Neuronal stem cell (in vitro differentiated cells): Measurements from ENCODE around the gene CLCN6.

Source experiments
- DNase-seq: peaks from one replicate; pipeline ENCODE4 v3.0.0-alpha.2; 2013; ENCODE audit warnings: low spot score
- H2AFZ ChIP-seq: one replicate; pipeline ENCODE4 v1.6.1; 2013; ENCODE audit warnings: mild to moderate bottlenecking, low read length, inconsistent platforms
- H2AK5ac ChIP-seq: 2 replicates; pipeline ENCODE4 v1.6.1; 2013; ENCODE audit warnings: low read depth, mild to moderate bottlenecking, inconsistent platforms, low read length, moderate library complexity, mixed read lengths
- H2BK120ac ChIP-seq: 2 replicates; pipeline ENCODE4 v1.6.1; 2013; ENCODE audit warnings: low read depth, mild to moderate bottlenecking, inconsistent platforms, low read length, moderate library complexity, mixed read lengths
- H2BK12ac ChIP-seq: one replicate; pipeline ENCODE4 v1.6.1; 2013; ENCODE audit warnings: low read length, inconsistent platforms
- H2BK15ac ChIP-seq: 2 replicates; pipeline ENCODE4 v1.6.1; 2013; ENCODE audit warnings: mild to moderate bottlenecking, low read length, inconsistent platforms, mixed read lengths
- H2BK5ac ChIP-seq: one replicate; pipeline ENCODE4 v1.6.1; 2013; ENCODE audit warnings: inconsistent platforms, mild to moderate bottlenecking, low read length, moderate library complexity
- H3K14ac ChIP-seq: one replicate; pipeline ENCODE4 v1.6.1; 2013; ENCODE audit warnings: low read length, inconsistent platforms
- H3K18ac ChIP-seq: 2 replicates; pipeline ENCODE4 v1.6.1; 2013; ENCODE audit warnings: low read length, inconsistent platforms
- H3K23ac ChIP-seq: 2 replicates; pipeline ENCODE4 v1.6.1; 2013; ENCODE audit warnings: low read depth, mild to moderate bottlenecking, mixed read lengths, low read length, inconsistent platforms; ENCODE audit not compliant: poor library complexity
- H3K27ac ChIP-seq: replicated peaks from 3 replicates; pipeline ENCODE4 v1.5.1; 2013; ENCODE audit warnings: low read length, inconsistent platforms
- H3K27me3 ChIP-seq, 3 experiments: 2 replicates each; pipeline ENCODE4 v1.6.1; 2013; ENCODE audit warnings: low read length in 3 of 3, mild to moderate bottlenecking in 2 of 3, inconsistent platforms in 1 of 3, low read depth in 1 of 3, mixed read lengths in 1 of 3, moderate library complexity in 1 of 3; ENCODE audit not compliant: control insufficient read depth in 3 of 3, insufficient read depth in 3 of 3
- H3K36me3 ChIP-seq, 2 donors: replicated peaks in 1 of 2; 2 replicates each; pipeline ENCODE4 v1.6.1; 2013; ENCODE audit warnings: low read length in 2 of 2; ENCODE audit not compliant: control insufficient read depth in 2 of 2, insufficient read depth in 2 of 2
- H3K4ac ChIP-seq: 2 replicates; pipeline ENCODE4 v1.6.1; 2013; ENCODE audit warnings: inconsistent platforms, mild to moderate bottlenecking, low read length, moderate library complexity
- H3K4me1 ChIP-seq, 2 donors: 1 replicate in 1 of 2; 2 replicates in 1 of 2; pipeline ENCODE4 v1.6.1; 2013; ENCODE audit warnings: low read length in 2 of 2, low read depth in 1 of 2; ENCODE audit not compliant: control insufficient read depth in 2 of 2, insufficient read depth in 1 of 2
- H3K4me2 ChIP-seq: one replicate; pipeline ENCODE4 v1.6.1; 2013; ENCODE audit warnings: mild to moderate bottlenecking, low read length, inconsistent platforms; ENCODE audit not compliant: insufficient read depth, poor library complexity, severe bottlenecking
- H3K4me3 ChIP-seq, 2 donors: 2 replicates each; pipeline ENCODE4 v1.5.1; 2013; ENCODE audit warnings: low read length in 2 of 2, mild to moderate bottlenecking in 2 of 2, inconsistent platforms in 1 of 2, moderate library complexity in 1 of 2
- H3K79me1 ChIP-seq: one replicate; pipeline ENCODE4 v1.6.1; 2013; ENCODE audit warnings: low read depth, mild to moderate bottlenecking, inconsistent platforms, low read length, moderate library complexity
- H3K9ac ChIP-seq: one replicate; pipeline ENCODE4 v1.6.1; 2013; ENCODE audit warnings: mild to moderate bottlenecking, low read depth, low read length, inconsistent platforms; ENCODE audit not compliant: poor library complexity
- H3K9me3 ChIP-seq, 2 donors: replicated peaks in 1 of 2; 2 replicates each; pipeline versions ENCODE3 to v1.6.1; 2013; ENCODE audit warnings: low read length in 2 of 2, mild to moderate bottlenecking in 2 of 2, inconsistent platforms in 1 of 2, low read depth in 1 of 2, mixed read lengths in 1 of 2, moderate library complexity in 1 of 2; ENCODE audit not compliant: control insufficient read depth in 2 of 2, insufficient read depth in 1 of 2
- H4K8ac ChIP-seq: one replicate; pipeline ENCODE4 v1.6.1; 2013; ENCODE audit warnings: low read depth, mild to moderate bottlenecking, inconsistent platforms, low read length, moderate library complexity
- H4K91ac ChIP-seq: one replicate; pipeline ENCODE4 v1.6.1; 2013; ENCODE audit warnings: low read length, low read depth, mild to moderate bottlenecking, inconsistent platforms; ENCODE audit not compliant: poor library complexity
- WGBS, 2 donors: extraction: QIAGEN DNeasy Blood & Tissue Kit; methylation state at CpG; one replicate each; pipeline ENCODE4 v1.1.7; 2013; ENCODE audit warnings: missing lambda C conversion rate in 2 of 2, mixed read lengths in 1 of 2; ENCODE audit not compliant: insufficient read length in 2 of 2, insufficient replicate concordance in 1 of 2; ENCODE audit errors: extremely low coverage in 2 of 2; 5-methylcytosine and 5-hydroxymethylcytosine counted together

The CLCN6 gene

DNA sequence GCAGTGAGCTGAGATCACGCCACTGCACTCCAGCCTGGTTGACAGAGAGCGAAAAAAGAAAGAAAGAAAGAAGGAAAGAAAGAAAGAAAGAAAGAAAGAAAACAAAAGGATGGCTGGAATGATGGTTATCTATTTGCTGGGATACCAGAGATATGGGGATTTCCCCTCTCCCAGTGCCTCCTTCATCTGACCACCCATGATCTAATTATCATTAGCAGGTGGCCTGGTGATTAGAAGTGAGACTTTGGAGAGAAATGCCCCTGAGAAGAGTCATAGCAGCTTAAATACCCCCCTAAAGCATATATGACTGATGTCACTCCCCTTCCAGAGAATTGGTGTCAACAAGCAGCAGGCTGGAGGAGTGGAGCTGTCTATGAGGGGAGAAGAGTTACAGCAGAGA, 54.1 kb downstream of the CLCN6 start:
- H3K27ac ChIP-seq: no peak overlapping the region

GRCh38 chr1:11860587-11860986, 54.6 kb downstream of the CLCN6 start:
- Histone ChIP-seq H3K79me1 (no peaks in the 10 kb centered on the region), H2BK5ac (no peak overlapping the region), H3K18ac (no peak overlapping the region), H3K27ac (no peak overlapping the region), H3K9me3 (no peaks in the 10 kb centered on the region), H2BK120ac (no peak overlapping the region), H3K4ac (no peak overlapping the region), H4K8ac (no peak overlapping the region), H3K14ac (no peak overlapping the region), H3K4me2 (no peak overlapping the region), H3K9ac (no peak overlapping the region), H4K91ac (no peak overlapping the region), H3K4me1 (peaks cover 3% of the 10 kb centered on the region in 2 donors), H2AFZ (no peak overlapping the region), H3K4me3 (no peak overlapping the region), H3K36me3 (no peaks in the 10 kb centered on the region), H2BK15ac (no peak overlapping the region), H3K23ac (no peak overlapping the region), H2BK12ac (no peak overlapping the region), H3K27me3 (peaks cover 0 to 53% (median 17%) of the 10 kb centered on the region in 3 experiments), H2AK5ac (no peak overlapping the region)
- no peak for DNase-seq
- WGBS, 2 donors: no CpG with 5 or more reads among the region's 1 CpG

More for the DNA sequence above, 54.1 kb downstream of the CLCN6 start:
- no peak overlapping the region for H3K14ac ChIP-seq
- no peaks in the 10 kb centered on the region for H3K9me3 ChIP-seq
- no peak overlapping the region for H2AK5ac ChIP-seq
- H3K4ac ChIP-seq: no peak overlapping the region
- no peak overlapping the region for H2BK15ac ChIP-seq
- no peak overlapping the region for H4K91ac ChIP-seq
- no peak overlapping the region for H2AFZ ChIP-seq
- no CpG with 5 or more reads among the region's 2 CpGs for WGBS, 2 donors
- no peak overlapping the region for H3K4me2 ChIP-seq
- no peak overlapping the region for H3K18ac ChIP-seq
- DNase-seq: no peak
- no peak overlapping the region for H3K9ac ChIP-seq
- no peak overlapping the region for H2BK120ac ChIP-seq
- H3K4me1 ChIP-seq: peaks cover 3% of the 10 kb centered on the region in 2 donors
- no peaks in the 10 kb centered on the region for H3K79me1 ChIP-seq
- no peak overlapping the region for H2BK12ac ChIP-seq
- H3K27me3 ChIP-seq: peaks cover 0 to 53% (median 17%) of the 10 kb centered on the region in 3 experiments
- no peak overlapping the region for H3K23ac ChIP-seq
- no peak overlapping the region for H2BK5ac ChIP-seq
- no peaks in the 10 kb centered on the region for H3K36me3 ChIP-seq
- no peak overlapping the region for H3K4me3 ChIP-seq
- H4K8ac ChIP-seq: no peak overlapping the region

DNA sequence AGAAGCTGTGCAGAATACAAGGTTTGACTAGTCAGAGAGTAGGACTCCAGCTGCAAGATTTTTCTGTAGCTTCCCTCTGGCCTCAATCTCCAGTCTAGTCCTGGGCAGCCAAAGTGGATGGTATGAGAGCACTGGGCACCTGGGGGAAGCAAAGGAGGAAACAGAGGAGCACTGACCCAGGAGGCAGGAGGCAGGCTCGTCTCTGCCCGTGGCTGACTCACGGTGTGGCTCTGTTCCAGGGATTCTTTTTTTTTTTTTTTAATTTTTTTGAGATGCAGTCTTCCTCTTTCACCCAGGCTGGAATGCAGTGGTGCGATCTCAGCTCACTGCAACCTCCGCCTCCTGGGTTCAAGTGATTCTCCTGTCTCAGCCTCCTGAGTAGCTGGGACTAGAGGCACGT, 56.9 kb downstream of the CLCN6 start:
- no peak overlapping the region for H2BK12ac ChIP-seq
- no peak overlapping the region for H3K4ac ChIP-seq
- no peak overlapping the region for H2BK15ac ChIP-seq
- H2BK5ac ChIP-seq: no peak overlapping the region
- no peaks in the 10 kb centered on the region for H3K9me3 ChIP-seq
- H3K23ac ChIP-seq: no peak overlapping the region
- H3K4me2 ChIP-seq: no peak overlapping the region
- no peak for DNase-seq
- H3K36me3 ChIP-seq: no peaks in the 10 kb centered on the region
- no peak overlapping the region for H2BK120ac ChIP-seq
- no peak overlapping the region for H3K14ac ChIP-seq
- no peak overlapping the region for H3K27ac ChIP-seq
- WGBS, 2 donors: no CpG with 5 or more reads among the region's 6 CpGs
- H2AK5ac ChIP-seq: no peak overlapping the region
- peaks cover 0 to 38% (median 12%) of the 10 kb centered on the region in 3 experiments for H3K27me3 ChIP-seq
- peaks cover 3% of the 10 kb centered on the region in 2 donors for H3K4me1 ChIP-seq
- no peak overlapping the region for H3K18ac ChIP-seq
- H4K8ac ChIP-seq: no peak overlapping the region
- H3K79me1 ChIP-seq: no peaks in the 10 kb centered on the region
- H2AFZ ChIP-seq: no peak overlapping the region
- no peak overlapping the region for H3K4me3 ChIP-seq
- H3K9ac ChIP-seq: no peak overlapping the region
- no peak overlapping the region for H4K91ac ChIP-seq

GRCh38 chr1:11868331-11868980, 62.5 kb downstream of the CLCN6 start:
- no peak overlapping the region for H3K4me2 ChIP-seq
- H3K4me1 ChIP-seq: no peaks in the 10 kb centered on the region
- H3K18ac ChIP-seq: no peak overlapping the region
- no peaks in the 10 kb centered on the region for H3K36me3 ChIP-seq
- H4K8ac ChIP-seq: no peak overlapping the region
- no peak overlapping the region for H3K4ac ChIP-seq
- H2BK12ac ChIP-seq: no peak overlapping the region
- H2AFZ ChIP-seq: no peak overlapping the region
- no peak overlapping the region for H3K27ac ChIP-seq
- no peak overlapping the region for H3K23ac ChIP-seq
- no peaks in the 10 kb centered on the region for H3K9me3 ChIP-seq
- no peak for DNase-seq
- no peak overlapping the region for H4K91ac ChIP-seq
- H3K4me3 ChIP-seq: no peak overlapping the region
- H2BK120ac ChIP-seq: no peak overlapping the region
- no peak overlapping the region for H3K9ac ChIP-seq
- no peak overlapping the region for H2BK5ac ChIP-seq
- no peak overlapping the region for H2BK15ac ChIP-seq
- H3K14ac ChIP-seq: no peak overlapping the region
- WGBS, 2 donors: no CpG with 5 or more reads among the region's 13 CpGs
- H2AK5ac ChIP-seq: no peak overlapping the region
- H3K27me3 ChIP-seq: peaks cover 0 to 3% (median 0%) of the 10 kb centered on the region in 3 experiments
- H3K79me1 ChIP-seq: no peaks in the 10 kb centered on the region
